Fibroblast of pulmonary artery (primary cell): ENCODE measurements around the gene GPR137.

Experiments
- DNase-seq: peaks from one replicate; pipeline ENCODE4 v3.0.0-alpha.2; 2010; ENCODE audit warnings: low read depth
- H3K4me3 ChIP-seq: replicated peaks from 2 replicates; pipeline ENCODE4 v1.5.1; 2011; ENCODE audit warnings: low read depth, mild to moderate bottlenecking, control low read depth, low read length, moderate library complexity
- CTCF ChIP-seq: IDR thresholded peaks from 2 replicates; pipeline ENCODE4 v1.5.1; 2011; ENCODE audit warnings: mild to moderate bottlenecking, control low read depth, low read length, inconsistent platforms; ENCODE audit errors: missing control alignments

Gene GPR137

GRCh38 chr11:64268893-64269539 is 16.6 kb upstream of the GPR137 start:
- peak overlapping the region; percentile 67 for H3K4me3 ChIP-seq
- no peak for DNase-seq

GRCh38 chr11:64269540-64270220 is 16.0 kb upstream of the GPR137 start:
- no peak for TF ChIP-seq CTCF
- H3K4me3 ChIP-seq: peak overlapping the region; percentile 84
- peak; percentile 100 for DNase-seq

More at GRCh38 chr11:64268893-64269539, 16.6 kb upstream of the GPR137 start:
- TF ChIP-seq CTCF: no peak

GRCh38 chr11:64275031-64275800 is 10.4 kb upstream of the GPR137 start:
- no peak for DNase-seq
- no peak overlapping the region for H3K4me3 ChIP-seq
- no peak for TF ChIP-seq CTCF

GRCh38 chr11:64275841-64276240 is 9.8 kb upstream of the GPR137 start:
- no peak for DNase-seq
- no peak overlapping the region for H3K4me3 ChIP-seq
- TF ChIP-seq CTCF: no peak

GRCh38 chr11:64276653-64277431 is 8.8 kb upstream of the GPR137 start:
- no peak for DNase-seq
- H3K4me3 ChIP-seq: no peak overlapping the region
- no peak for TF ChIP-seq CTCF

GRCh38 chr11:64278576-64279190 is 7.0 kb upstream of the GPR137 start:
- no peak overlapping the region for H3K4me3 ChIP-seq
- TF ChIP-seq CTCF: no peak
- DNase-seq: no peak
